H1 (cell line): ENCODE results near the gene RPL37A. TPM values are rescaled to one million over a fixed set of nuclear protein-coding genes. Genes with fewer than 3 reads are reported as not detected.

Source experiments
- CTCF ChIA-PET: fragments of 300-600 bp; sonication (Branson Sonifier 250); formaldehyde crosslinking; loops from one replicate; lab custom pipeline; 2021; ENCODE audit not compliant: partially characterized antibody; lab: Charles Lee
- POLR2A ChIA-PET: fragments of 300-600 bp; sonication (Branson Sonifier 250); formaldehyde crosslinking; loops from one replicate; lab custom pipeline; 2021; ENCODE audit warnings: inconsistent platforms; ENCODE audit not compliant: partially characterized antibody; lab: Charles Lee
- DNase-seq, 2 experiments: peaks; one replicate each; pipeline versions ENCODE4 v3.0.0 to v3.0.0-alpha.2; 2010 to 2022; ENCODE audit warnings: low spot score in 2 of 2, low read depth in 1 of 2, mixed read lengths in 1 of 2
- FAIRE-seq: peaks from 2 replicates; lab custom pipeline; 2011; peaks lifted over from hg19 to GRCh38; lab: Jason Lieb, UNC
- H2AFZ ChIP-seq: 2 replicates; pipeline ENCODE4 v1.8.1; 2012; ENCODE audit warnings: low read length, inconsistent platforms
- H2AK5ac ChIP-seq: 2 replicates; pipeline ENCODE4 v1.6.1; 2013; ENCODE audit warnings: low read depth, low read length
- H2BK120ac ChIP-seq: replicated peaks from 2 replicates; pipeline ENCODE3; 2013; ENCODE audit warnings: low read depth, low read length, inconsistent platforms
- H2BK12ac ChIP-seq: 2 replicates; pipeline ENCODE4 v1.6.1; 2013; ENCODE audit warnings: low read depth, low read length
- H2BK15ac ChIP-seq: 2 replicates; pipeline ENCODE4 v1.6.1; 2013; ENCODE audit warnings: low read length
- H2BK20ac ChIP-seq: 2 replicates; pipeline ENCODE4 v1.6.1; 2013; ENCODE audit warnings: low read length
- H2BK5ac ChIP-seq: 2 replicates; pipeline ENCODE4 v1.6.1; 2013; ENCODE audit warnings: low read depth, low read length
- H3K14ac ChIP-seq: 2 replicates; pipeline ENCODE4 v1.6.1; 2013; ENCODE audit warnings: inconsistent platforms; ENCODE audit not compliant: insufficient read length
- H3K18ac ChIP-seq: 2 replicates; pipeline ENCODE4 v1.6.1; 2013; ENCODE audit warnings: low read length; ENCODE audit errors: extremely low read depth
- H3K23ac ChIP-seq: 2 replicates; pipeline ENCODE4 v1.6.1; 2013; ENCODE audit warnings: inconsistent platforms; ENCODE audit not compliant: insufficient read length
- H3K23me2 ChIP-seq: 2 replicates; pipeline ENCODE4 v1.6.1; 2013; ENCODE audit warnings: low read depth, low read length
- H3K27ac ChIP-seq: 2 replicates; pipeline ENCODE4 v1.6.1; 2011; ENCODE audit warnings: low read depth, low read length, inconsistent platforms
- H3K27me3 ChIP-seq, 4 experiments: replicated peaks in 1 of 4; 1 replicate in 1 of 4; 2 replicates in 3 of 4; pipeline versions ENCODE4 v1.6.1 to v1.8.1; 2011 to 2013; ENCODE audit warnings: low read length in 3 of 4, mild to moderate bottlenecking in 3 of 4, inconsistent platforms in 2 of 4, mixed read lengths in 2 of 4, moderate library complexity in 1 of 4; ENCODE audit not compliant: control insufficient read depth in 3 of 4, insufficient read depth in 3 of 4; ENCODE audit errors: extremely low read depth in 1 of 4
- H3K36me3 ChIP-seq, 4 experiments: 2 replicates each; pipeline versions ENCODE4 v1.6.1 to v1.8.1; 2011 to 2013; ENCODE audit warnings: mild to moderate bottlenecking in 4 of 4, low read length in 3 of 4, moderate library complexity in 2 of 4, control low read depth in 1 of 4, inconsistent platforms in 1 of 4; ENCODE audit not compliant: insufficient read depth in 4 of 4, control insufficient read depth in 2 of 4
- H3K4ac ChIP-seq: replicated peaks from 2 replicates; pipeline ENCODE3; 2013; ENCODE audit warnings: low read length, low read depth, mixed read lengths, inconsistent platforms; ENCODE audit not compliant: insufficient read length
- H3K4me1 ChIP-seq, 4 experiments: replicated peaks in 1 of 4; 1 replicate in 1 of 4; 2 replicates in 3 of 4; pipeline versions ENCODE4 v1.6.1 to v1.8.1; 2011 to 2013; ENCODE audit warnings: low read length in 3 of 4, inconsistent platforms in 2 of 4, mixed read lengths in 1 of 4; ENCODE audit not compliant: insufficient read depth in 4 of 4, control insufficient read depth in 3 of 4
- H3K4me2 ChIP-seq, 2 experiments: 2 replicates each; pipeline versions ENCODE4 v1.6.1 to v1.8.1; 2011 to 2013; ENCODE audit warnings: low read depth in 2 of 2, low read length in 2 of 2, control low read depth in 1 of 2, inconsistent platforms in 1 of 2, mild to moderate bottlenecking in 1 of 2; ENCODE audit not compliant: insufficient read depth in 1 of 2
- H3K4me3 ChIP-seq, 4 experiments: fragments of 200-600, 300-600 bp in 1 of 4; sonication (generic), shearing (Covaris generic), sonication (Bioruptor Twin) in 1 of 4; 2 replicates each; pipeline versions ENCODE4 v1.5.1 to v1.8.1; 2011 to 2016; ENCODE audit warnings: low read length in 4 of 4, low read depth in 3 of 4, control low read depth in 2 of 4, inconsistent platforms in 2 of 4, mild to moderate bottlenecking in 2 of 4, mixed read lengths in 1 of 4, moderate library complexity in 1 of 4; ENCODE audit not compliant: insufficient read depth in 2 of 4; ENCODE audit errors: extremely low read depth in 1 of 4
- H3K56ac ChIP-seq: replicated peaks from 2 replicates; pipeline ENCODE3; 2013; ENCODE audit warnings: low read depth, mild to moderate bottlenecking, mixed read lengths, low read length, inconsistent platforms; ENCODE audit not compliant: insufficient read length
- H3K79me1 ChIP-seq: 2 replicates; pipeline ENCODE4 v1.6.1; 2013; ENCODE audit warnings: low read depth, low read length, control low read depth
- H3K79me2 ChIP-seq, 2 experiments: 2 replicates each; pipeline versions ENCODE4 v1.6.1 to v1.8.1; 2012 to 2013; ENCODE audit warnings: low read length in 2 of 2, mild to moderate bottlenecking in 2 of 2, inconsistent platforms in 1 of 2; ENCODE audit not compliant: insufficient read depth in 2 of 2, control insufficient read depth in 1 of 2
- H3K9ac ChIP-seq, 4 experiments: replicated peaks in 1 of 4; 1 replicate in 1 of 4; 2 replicates in 3 of 4; pipeline versions ENCODE4 v1.6.1 to v1.8.1; 2011 to 2013; ENCODE audit warnings: low read depth in 3 of 4, low read length in 3 of 4, control low read depth in 2 of 4, mild to moderate bottlenecking in 2 of 4, moderate library complexity in 2 of 4, inconsistent platforms in 1 of 4; ENCODE audit errors: extremely low read depth in 1 of 4
- H3K9me3 ChIP-seq, 2 experiments: 2 replicates each; pipeline versions ENCODE4 v1.6.1 to v1.8.1; 2012 to 2013; ENCODE audit warnings: mild to moderate bottlenecking in 2 of 2, moderate library complexity in 2 of 2, control low read depth in 1 of 2, inconsistent platforms in 1 of 2, low read depth in 1 of 2, low read length in 1 of 2, mixed read lengths in 1 of 2; ENCODE audit not compliant: insufficient read depth in 2 of 2
- H4K20me1 ChIP-seq, 2 experiments: replicated peaks in 1 of 2; 2 replicates each; pipeline versions ENCODE3 to v1.8.1; 2011 to 2013; ENCODE audit warnings: inconsistent platforms in 2 of 2, low read length in 2 of 2, mild to moderate bottlenecking in 1 of 2; ENCODE audit not compliant: insufficient read depth in 2 of 2, control insufficient read depth in 1 of 2
- H4K5ac ChIP-seq: 2 replicates; pipeline ENCODE4 v1.6.1; 2013; ENCODE audit warnings: low read length, low read depth, mixed read lengths, inconsistent platforms; ENCODE audit not compliant: insufficient read length
- H4K8ac ChIP-seq: 2 replicates; pipeline ENCODE4 v1.8.0; 2013; ENCODE audit warnings: mild to moderate bottlenecking, moderate library complexity, low read length, inconsistent platforms; ENCODE audit not compliant: insufficient read depth; ENCODE audit errors: extremely low read depth
- H4K91ac ChIP-seq: replicated peaks from 2 replicates; pipeline ENCODE3; 2013; ENCODE audit warnings: low read length, mixed read lengths, inconsistent platforms; ENCODE audit not compliant: insufficient read length
- ASH2L ChIP-seq: fragments of 200-600, 300-600 bp; sonication (generic); IDR thresholded peaks from one replicate; pipeline ENCODE4 v1.7.1; 2017; ENCODE audit warnings: low read length
- KDM1A ChIP-seq: fragments of 200-600, 300-600 bp; sonication (generic); IDR thresholded peaks from 2 replicates; pipeline ENCODE4 v1.7.1; 2016; ENCODE audit warnings: mild to moderate bottlenecking, low read length, borderline replicate concordance
- NANOG ChIP-seq: IDR thresholded peaks from 2 replicates; pipeline ENCODE4 v1.6.1; 2011; ENCODE audit warnings: low read length, low read depth, mild to moderate bottlenecking, inconsistent platforms; ENCODE audit not compliant: insufficient read depth, poor library complexity, severe bottlenecking
- RAD21 ChIP-seq, 2 experiments: IDR thresholded peaks in 1 of 2; conservative IDR thresholded peaks in 1 of 2; 2 replicates each; pipeline ENCODE4 v1.6.1; 2011; ENCODE audit warnings: low read depth in 2 of 2, low read length in 2 of 2, improper control_type of control experiment in 1 of 2, inconsistent platforms in 1 of 2, mild to moderate bottlenecking in 1 of 2, moderate library complexity in 1 of 2
- SRF ChIP-seq: IDR thresholded peaks from 2 replicates; pipeline ENCODE4 v1.6.1; 2011; ENCODE audit warnings: mild to moderate bottlenecking, low read depth, low read length, moderate library complexity
- SUZ12 ChIP-seq: fragments of 200-600 bp; sonication (generic); IDR thresholded peaks from 2 replicates; pipeline ENCODE4 v1.6.1; 2012; ENCODE audit warnings: mild to moderate bottlenecking, inconsistent platforms, low read length, moderate library complexity, mixed read lengths
- TAF7 ChIP-seq: optimal IDR thresholded peaks from 2 replicates; pipeline ENCODE3; 2011; ENCODE audit warnings: low read depth, mild to moderate bottlenecking, inconsistent platforms, low read length, moderate library complexity, borderline replicate concordance
- TCF12 ChIP-seq: IDR thresholded peaks from 2 replicates; pipeline ENCODE4 v1.6.1; 2011; ENCODE audit warnings: low read depth, mild to moderate bottlenecking, low read length
- WGBS, 2 experiments: shearing (Covaris generic) in 1 of 2; methylation state at CpG; one replicate each; pipeline versions ENCODE4 v1.1.6 to v1.1.7; 2013 to 2015; ENCODE audit warnings: low lambda C conversion rate in 2 of 2, mixed read lengths in 2 of 2, inconsistent platforms in 1 of 2, low coverage in 1 of 2, missing lambda C conversion rate in 1 of 2; ENCODE audit not compliant: insufficient replicate concordance in 2 of 2, insufficient coverage in 1 of 2, insufficient read length in 1 of 2; ENCODE audit errors: extremely low coverage in 1 of 2, missing lambda C conversion rate in 1 of 2; 5-methylcytosine and 5-hydroxymethylcytosine counted together
- polyA plus RNA-seq, 7 experiments: library from polyadenylated mRNA; depleted of rRNA in 3 of 7; stranded (reverse) in 5 of 7; unstranded in 2 of 7; fragments of >200 nt in 5 of 7; fragments of 200-250 nt in 2 of 7; gene quantifications; 1 replicate in 5 of 7; 2 replicates in 1 of 7; 4 replicates in 1 of 7; pipeline versions ENCODE4 v1.2.1 to v1.2.3, GENCODE V29; 2011 to 2013; ENCODE audit warnings: missing spikeins in 2 of 7, mixed read lengths in 2 of 7
- total RNA-seq: library from RNA; stranded (reverse); fragmentation: NEBNext Ultra II Directional; extraction: Animal tissue kit (Norgen Biotek cat#: 25700); gene quantifications from 2 replicates; pipeline ENCODE4 v1.2.1, GENCODE V29; 2021
- TF ChIP-seq, protein P1 (sequence below): IDR thresholded peaks from 2 replicates; pipeline ENCODE4 v1.6.1; 2012; ENCODE audit warnings: inconsistent platforms

RPL37A gene
- total and polyA plus RNA-seq, 2 of the 8 experiments (the other 6 are each of a cell fraction or from before 2014, with no cell fraction given), result 1,737 to 3,180 TPM

DNA sequence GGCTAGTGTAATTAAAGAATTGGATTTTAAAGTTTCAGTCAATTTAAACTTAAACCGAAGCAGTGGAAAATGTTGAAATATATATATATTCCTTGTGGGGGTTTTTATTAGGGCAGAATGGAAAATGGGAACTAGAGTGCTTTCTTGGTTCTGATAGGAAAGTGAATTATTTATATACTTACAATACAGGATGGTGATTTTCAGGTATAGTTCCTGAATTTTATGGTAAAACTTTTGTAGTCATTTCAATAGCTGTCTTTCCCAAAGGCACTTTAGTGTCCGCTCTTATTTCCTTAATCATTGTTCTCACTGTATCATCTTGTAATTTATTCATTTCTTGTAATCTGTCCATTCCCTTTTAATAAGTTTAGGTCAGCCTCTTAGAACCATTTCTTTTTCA, 1.9 kb downstream of the RPL37A start:
- DNase-seq (no peak), FAIRE-seq (no peak)
- WGBS, 2 experiments, result 96% methylated on average over 2 of the region's 2 CpGs; no CpG with 5 or more reads in 1 of the 2 experiments
- H3K27me3 ChIP-seq, result no peaks in the 10 kb centered on the region
- H3K9me3 ChIP-seq, result no peaks in the 10 kb centered on the region
- peak overlapping the region in 2 of 4 experiments; percentile 54 to 99; a peak in 2 of 7 replicates for H3K9ac ChIP-seq
- H3K4me3 ChIP-seq, result peak overlapping the region; percentile 86 to 97 (median 92); a peak in 6 of 8 replicates
- no peak overlapping the region for H2BK120ac ChIP-seq
- no peak overlapping the region for H3K27ac ChIP-seq
- H2BK5ac ChIP-seq, result no peak overlapping the region
- no peak overlapping the region for H4K5ac ChIP-seq
- peaks cover 16 to 47% of the 10 kb centered on the region in 2 experiments for H3K79me2 ChIP-seq
- H3K18ac ChIP-seq, result no peak overlapping the region
- H3K36me3 ChIP-seq, result peaks cover 32 to 64% (median 54%) of the 10 kb centered on the region in 4 experiments
- no peak overlapping the region for H4K91ac ChIP-seq
- H2AFZ ChIP-seq, result no peak overlapping the region
- H2AK5ac ChIP-seq, result no peak overlapping the region
- POLR2A ChIA-PET, result interaction anchor here (1.0 to 7.2 kb wide), 10 partner anchors 9 to 417 kb away, joined by 3 to 65 read pairs (median 4); partner anchors contain the start of gene MARCHF4
- no peak overlapping the region for H2BK12ac ChIP-seq
- H2BK20ac ChIP-seq, result no peak overlapping the region
- H3K23me2 ChIP-seq, result peaks cover 10% of the 10 kb centered on the region
- no peak overlapping the region for H3K4ac ChIP-seq
- no peak overlapping the region for H3K23ac ChIP-seq
- no peak overlapping the region for H3K14ac ChIP-seq
- CTCF ChIA-PET, result interaction anchor here (0.7 kb wide), 1 partner anchor 16 kb away, joined by 3 read pairs; no protein-coding TSS in a partner anchor
- peaks cover 5 to 18% of the 10 kb centered on the region in 2 experiments for H4K20me1 ChIP-seq
- TF ChIP-seq TAF7, result no peak
- no peak for TF ChIP-seq SRF
- TF ChIP-seq RAD21 (IDR thresholded peaks at IDR 0.05 in 1 of 2, conservative IDR thresholded peaks at IDR 0.05 in 1 of 2; ENCODE audit: low read depth in 2 of 2, low read length in 2 of 2), result no peak
- TF ChIP-seq KDM1A, result no peak
- TF ChIP-seq SUZ12, result no peak
- TF ChIP-seq NANOG, result no peak
- TF ChIP-seq TCF12, result no peak
- TF ChIP-seq, protein P1, sequence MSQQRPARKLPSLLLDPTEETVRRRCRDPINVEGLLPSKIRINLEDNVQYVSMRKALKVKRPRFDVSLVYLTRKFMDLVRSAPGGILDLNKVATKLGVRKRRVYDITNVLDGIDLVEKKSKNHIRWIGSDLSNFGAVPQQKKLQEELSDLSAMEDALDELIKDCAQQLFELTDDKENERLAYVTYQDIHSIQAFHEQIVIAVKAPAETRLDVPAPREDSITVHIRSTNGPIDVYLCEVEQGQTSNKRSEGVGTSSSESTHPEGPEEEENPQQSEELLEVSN, result no peak
- no peak for TF ChIP-seq ASH2L
- H4K8ac ChIP-seq, result no peak overlapping the region
- peak overlapping the region; percentile 75 to 100 for H3K4me2 ChIP-seq
- 0 out of 2 replicates have a peak, but pooled peaks cover 5% of the 10 kb centered on the region for H3K79me1 ChIP-seq
- H2BK15ac ChIP-seq, result no peak overlapping the region
- peaks cover 2 to 12% (median 4%) of the 10 kb centered on the region in 4 experiments; a peak in 6 of 7 replicates for H3K4me1 ChIP-seq
- no peak overlapping the region for H3K56ac ChIP-seq
